Measurements from ENCODE around the gene CPE.

GRCh38 chr4:165398570-165398969, 19.8 kb downstream of the CPE start:
- TF ChIP-seq CTCF (IDR thresholded peaks at IDR 0.05) (no peak), POLR2A (IDR thresholded peaks at IDR 0.05) (no peak), POLR2AphosphoS5 (IDR thresholded peaks at IDR 0.05) (no peak)
